HFFc6 (cell line): ENCODE data around the gene MXRA8. TPM values are rescaled to one million over a fixed set of nuclear protein-coding genes. Genes with fewer than 3 reads are reported as not detected.
A peak's percentile ranks its signal among the peaks of the same experiment; 100 is the strongest.
"Not testable (repeated sequence)": the region's sequence is repeated elsewhere in the genome, so short reads cannot be mapped to it uniquely, and the experiment has no call there.

Experiments used
- DNase-seq: peaks from one replicate; pipeline ENCODE4 v3.0.0-alpha.2; 2018
- H3K27ac Mint-ChIP-seq: 2 replicates; pipeline ENCODE4 v1.8.0; 2020; ENCODE audit warnings: mild to moderate bottlenecking, mixed read lengths
- H3K27me3 Mint-ChIP-seq: 2 replicates; pipeline ENCODE4 v1.8.0; 2021; ENCODE audit warnings: mild to moderate bottlenecking, moderate library complexity, mixed read lengths; ENCODE audit not compliant: insufficient read depth
- H3K36me3 Mint-ChIP-seq: 2 replicates; pipeline ENCODE4 v1.8.0; 2021; ENCODE audit warnings: low read depth, mixed read lengths
- H3K4me1 Mint-ChIP-seq: 2 replicates; pipeline ENCODE4 v1.8.0; 2020; ENCODE audit warnings: low read depth, mixed read lengths
- H3K4me3 Mint-ChIP-seq: 2 replicates; pipeline ENCODE4 v1.8.0; 2020; ENCODE audit warnings: mild to moderate bottlenecking, moderate library complexity, mixed read lengths
- H3K9me3 Mint-ChIP-seq: 2 replicates; pipeline ENCODE4 v1.8.0; 2020; ENCODE audit warnings: mild to moderate bottlenecking, mixed read lengths
- CTCF ChIP-seq: fragments of 200-600 bp; sonication (generic); IDR thresholded peaks from 2 replicates; pipeline ENCODE4 v1.5.0; 2021; ENCODE audit warnings: antibody characterized with exemption, mild to moderate bottlenecking
- total RNA-seq, 6 experiments: library from RNA; stranded (reverse); fragmentation: NEBNext Ultra II Directional; extraction: Animal tissue kit (Norgen Biotek cat#: 25700); gene quantifications; 2 replicates in 1 of 6; 3 replicates in 5 of 6; pipeline ENCODE4 v1.2.3, GENCODE V29; 2021

The MXRA8 gene
- total RNA-seq, 6 experiments from 2014 or later = 438 to 570 (median 524) TPM

GRCh38 chr1:1403653-1404052, 45.3 kb upstream of the MXRA8 start:
- Mint-ChIP-seq H3K4me3 (no peak overlapping the region), H3K27ac (peak overlapping the region; percentile 55), H3K9me3 (no peaks in the 10 kb centered on the region), H3K27me3 (peaks cover 16% of the 10 kb centered on the region), H3K36me3 (peaks cover 57% of the 10 kb centered on the region), H3K4me1 (peaks cover 49% of the 10 kb centered on the region)
- DNase-seq = no peak
- TF ChIP-seq CTCF = no peak

- not testable (repeated sequence) for H3K9me3 Mint-ChIP-seq, DNase-seq, H3K4me3 Mint-ChIP-seq
- Mint-ChIP-seq H3K27me3 (peaks cover 16% of the 10 kb centered on the region), H3K4me1 (peaks cover 46% of the 10 kb centered on the region), H3K36me3 (peaks cover 57% of the 10 kb centered on the region), H3K27ac (peak overlapping the region; percentile 14; the same call in 1 of the 2 replicates)
Observed at GRCh38 chr1:1402901-1403392, 44.6 kb upstream of the MXRA8 start.

- peak overlapping the region; percentile 91 for H3K4me3 Mint-ChIP-seq
- H3K27ac Mint-ChIP-seq = peak overlapping the region; percentile 78
- no peaks in the 10 kb centered on the region for H3K9me3 Mint-ChIP-seq
- H3K27me3 Mint-ChIP-seq = peaks cover 16% of the 10 kb centered on the region
- peaks cover 57% of the 10 kb centered on the region for H3K36me3 Mint-ChIP-seq
- peaks cover 48% of the 10 kb centered on the region for H3K4me1 Mint-ChIP-seq
- peak; percentile 83 for TF ChIP-seq CTCF
- DNase-seq = peak; percentile 57
Observed at GRCh38 chr1:1402072-1402900, 43.9 kb upstream of the MXRA8 start.

GRCh38 chr1:1401457-1402010, 43.2 kb upstream of the MXRA8 start:
- no peak for DNase-seq
- Mint-ChIP-seq H3K27ac (peak overlapping the region; percentile 88), H3K36me3 (peaks cover 57% of the 10 kb centered on the region), H3K4me3 (peak overlapping the region; percentile 91), H3K4me1 (peaks cover 48% of the 10 kb centered on the region), H3K9me3 (no peaks in the 10 kb centered on the region), H3K27me3 (peaks cover 16% of the 10 kb centered on the region)
- TF ChIP-seq CTCF = no peak

GRCh38 chr1:1400576-1401456, 42.5 kb upstream of the MXRA8 start:
- Mint-ChIP-seq H3K27ac (peak overlapping the region; percentile 88), H3K4me3 (peak overlapping the region; percentile 91), H3K9me3 (no peaks in the 10 kb centered on the region), H3K27me3 (peaks cover 16% of the 10 kb centered on the region), H3K4me1 (peaks cover 48% of the 10 kb centered on the region), H3K36me3 (peaks cover 49% of the 10 kb centered on the region)
- TF ChIP-seq CTCF = no peak
- DNase-seq = no peak
